GM21717 (cell line): ENCODE measurements around the gene FMNL2.

ENCODE experiments used
- ATAC-seq: cut with Tn5 transposase; IDR thresholded peaks from one replicate; pipeline ENCODE4 v1.9.1; 2021; ENCODE audit warnings: mild to moderate bottlenecking, moderate library complexity; ENCODE audit not compliant: unreplicated experiment

Gene FMNL2

DNA sequence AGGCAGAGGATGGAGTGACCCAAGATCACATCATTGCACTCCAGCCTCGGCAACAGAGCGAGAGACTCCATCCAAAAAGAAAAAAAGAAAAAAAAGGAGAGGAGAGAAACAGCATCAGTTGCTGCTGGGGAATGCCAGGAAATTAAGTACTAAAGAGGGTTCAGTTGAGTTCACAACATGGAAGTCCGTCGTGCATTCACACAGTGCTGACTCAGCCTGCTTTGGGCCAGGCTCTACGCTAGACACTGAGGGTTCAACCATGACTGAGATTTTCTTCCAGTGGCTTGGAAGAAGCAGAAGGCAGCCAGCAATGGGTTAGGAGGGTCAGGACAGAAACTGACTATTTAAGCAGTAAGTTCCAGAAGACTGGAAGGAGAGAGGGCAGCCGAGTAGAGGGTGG lies 108.8 kb downstream of the FMNL2 start:
- no peak for ATAC-seq

DNA sequence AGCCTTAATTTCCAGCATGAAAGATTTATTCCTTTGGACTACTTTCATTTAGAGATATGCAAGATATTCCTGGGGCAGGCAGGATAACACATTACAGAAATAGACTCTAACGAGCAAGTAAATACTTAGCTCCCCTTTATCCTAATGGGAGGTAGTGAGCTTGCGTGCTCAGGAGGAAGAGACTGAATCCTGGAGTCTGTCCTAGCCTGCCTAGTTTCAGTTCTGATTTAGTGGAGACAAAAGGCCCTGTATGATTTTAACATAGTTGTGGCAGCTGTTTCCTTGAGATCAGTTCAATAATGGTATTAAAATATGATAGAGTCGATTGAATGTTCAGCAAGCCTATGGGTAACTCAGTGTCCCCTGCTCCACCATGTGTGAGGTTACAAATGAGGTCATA lies 109.5 kb downstream of the FMNL2 start:
- no peak for ATAC-seq

DNA sequence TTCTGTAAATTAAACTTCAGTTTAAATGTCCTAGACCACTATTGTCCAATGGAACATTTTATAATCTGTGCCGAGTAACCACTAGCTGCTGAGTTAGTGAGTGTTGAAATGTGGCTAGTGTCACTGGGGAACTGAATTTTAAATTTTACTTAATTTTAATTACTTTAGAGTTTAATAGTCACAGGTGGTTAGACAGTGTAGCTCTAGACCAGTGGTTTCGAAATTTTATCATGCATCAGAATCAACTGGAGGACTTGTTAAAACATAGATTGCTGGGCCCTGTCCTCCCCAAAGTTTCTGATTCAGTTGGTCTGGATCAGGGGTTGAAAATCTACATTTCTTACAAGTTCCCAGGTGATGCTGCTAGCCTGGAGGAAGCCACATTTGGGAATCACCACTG lies 110.4 kb downstream of the FMNL2 start:
- peak; percentile 13 for ATAC-seq

DNA sequence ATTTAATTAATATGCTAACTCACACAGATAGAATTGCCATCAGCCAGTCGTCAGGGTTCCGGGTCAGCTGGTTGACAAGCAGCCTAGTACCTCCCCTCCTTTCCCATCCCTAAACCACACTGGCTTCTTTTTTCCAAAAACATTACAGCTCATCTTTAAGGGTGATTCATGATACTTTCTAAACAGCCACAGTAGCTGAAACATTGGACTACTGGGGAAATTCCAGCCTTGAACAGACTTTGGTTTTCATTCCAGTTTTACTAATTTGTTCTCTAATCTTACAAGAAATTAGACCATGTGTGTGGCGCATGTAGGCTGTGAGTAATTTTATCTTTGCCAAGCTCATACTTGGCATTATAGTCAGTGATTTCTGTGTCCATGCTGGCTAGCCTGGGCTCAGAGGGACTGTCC lies 110.8 kb downstream of the FMNL2 start:
- peak; percentile 48 for ATAC-seq

DNA sequence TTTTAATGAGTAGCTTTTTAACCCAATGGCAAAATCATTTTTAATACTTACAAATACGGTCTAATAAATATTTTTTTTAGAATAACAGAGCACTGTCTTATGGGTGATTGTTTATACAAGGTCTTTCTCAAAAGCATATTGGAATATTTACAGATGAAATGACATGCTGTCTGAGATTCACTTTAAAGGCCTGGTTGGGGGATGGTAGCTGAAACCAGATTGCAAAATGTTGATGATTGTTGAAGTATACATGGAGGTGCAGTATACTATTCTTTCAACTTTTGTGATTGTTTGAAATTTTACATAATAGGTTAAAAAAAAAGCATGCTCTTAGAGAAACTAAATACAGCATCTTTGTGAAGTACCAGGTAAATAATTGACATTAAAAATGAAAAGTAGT lies 111.2 kb downstream of the FMNL2 start:
- no peak for ATAC-seq

DNA sequence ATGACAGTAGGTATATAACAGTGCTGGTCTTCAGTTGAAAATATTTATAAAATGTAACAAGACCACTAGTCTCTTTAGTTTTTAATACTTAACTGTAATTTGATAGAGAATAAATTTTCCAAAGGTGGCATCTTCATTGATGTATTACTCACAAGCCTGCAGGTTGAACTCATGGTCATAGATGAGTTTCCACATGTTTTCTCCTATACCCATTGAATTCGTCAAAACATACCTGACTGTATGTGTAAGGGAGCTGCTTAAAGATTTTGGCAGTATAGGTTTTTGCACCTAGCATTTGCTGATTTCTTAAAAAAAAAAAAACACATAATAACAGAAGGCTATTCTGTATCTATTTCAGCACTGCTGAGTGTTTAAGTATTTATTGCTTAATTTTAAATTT lies 112.9 kb downstream of the FMNL2 start:
- no peak for ATAC-seq

DNA sequence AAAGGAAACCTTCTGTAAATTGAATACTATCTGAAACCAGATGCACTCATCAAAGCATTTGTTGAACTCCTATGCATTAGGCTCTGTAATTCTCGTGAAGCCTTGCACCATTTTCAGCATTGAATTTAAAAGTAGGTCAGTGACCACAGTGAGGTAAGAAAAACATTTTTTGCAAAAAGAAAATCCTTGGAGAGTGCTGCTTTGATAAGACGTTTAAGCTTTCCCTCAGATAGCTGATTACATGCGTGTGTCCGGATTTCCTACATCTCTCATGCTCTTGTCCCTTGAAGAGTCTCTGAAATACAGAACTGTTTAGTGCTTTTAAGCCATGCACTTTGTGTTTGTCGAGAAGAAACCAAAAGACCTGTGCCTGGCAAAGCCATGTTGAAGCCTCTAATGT lies 113.6 kb downstream of the FMNL2 start:
- ATAC-seq: no peak

DNA sequence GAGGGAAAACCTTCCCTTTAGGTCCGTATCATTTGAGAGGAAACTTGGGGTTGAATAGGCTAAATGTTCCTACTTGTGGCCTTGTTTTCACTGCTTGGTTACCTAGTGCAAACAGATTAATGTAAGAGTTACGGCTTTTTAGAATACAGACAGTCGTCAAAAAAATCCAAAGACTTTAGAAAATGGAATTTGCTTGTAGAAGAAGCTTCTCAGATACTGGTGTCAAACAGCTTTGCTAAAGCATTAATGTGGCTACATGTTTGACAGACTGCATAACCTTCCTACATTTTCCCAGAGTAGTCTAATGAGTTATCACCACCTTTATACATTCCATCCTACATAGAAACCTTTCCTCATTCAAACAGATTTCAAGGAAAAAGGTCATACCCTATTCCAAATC lies 114.6 kb downstream of the FMNL2 start:
- no peak for ATAC-seq

DNA sequence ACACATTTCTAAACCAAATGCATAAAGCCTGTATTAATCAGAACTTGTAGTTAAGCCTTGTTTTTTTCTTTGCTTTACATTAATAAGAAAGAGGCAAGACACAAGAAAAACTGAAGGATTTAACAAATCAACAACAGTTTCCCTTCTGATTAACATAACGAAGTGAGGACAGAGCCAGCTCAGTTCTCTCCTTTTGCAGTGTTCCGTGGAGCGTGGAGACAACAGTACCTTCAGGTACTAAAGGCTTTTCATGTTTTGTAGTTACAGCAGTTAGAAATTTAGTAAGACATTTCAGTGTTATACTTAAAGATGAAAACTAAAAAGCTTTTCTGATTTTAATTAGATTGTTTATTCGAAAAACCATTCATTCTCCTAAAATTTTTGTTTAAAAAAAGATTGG lies 115.2 kb downstream of the FMNL2 start:
- no peak for ATAC-seq

DNA sequence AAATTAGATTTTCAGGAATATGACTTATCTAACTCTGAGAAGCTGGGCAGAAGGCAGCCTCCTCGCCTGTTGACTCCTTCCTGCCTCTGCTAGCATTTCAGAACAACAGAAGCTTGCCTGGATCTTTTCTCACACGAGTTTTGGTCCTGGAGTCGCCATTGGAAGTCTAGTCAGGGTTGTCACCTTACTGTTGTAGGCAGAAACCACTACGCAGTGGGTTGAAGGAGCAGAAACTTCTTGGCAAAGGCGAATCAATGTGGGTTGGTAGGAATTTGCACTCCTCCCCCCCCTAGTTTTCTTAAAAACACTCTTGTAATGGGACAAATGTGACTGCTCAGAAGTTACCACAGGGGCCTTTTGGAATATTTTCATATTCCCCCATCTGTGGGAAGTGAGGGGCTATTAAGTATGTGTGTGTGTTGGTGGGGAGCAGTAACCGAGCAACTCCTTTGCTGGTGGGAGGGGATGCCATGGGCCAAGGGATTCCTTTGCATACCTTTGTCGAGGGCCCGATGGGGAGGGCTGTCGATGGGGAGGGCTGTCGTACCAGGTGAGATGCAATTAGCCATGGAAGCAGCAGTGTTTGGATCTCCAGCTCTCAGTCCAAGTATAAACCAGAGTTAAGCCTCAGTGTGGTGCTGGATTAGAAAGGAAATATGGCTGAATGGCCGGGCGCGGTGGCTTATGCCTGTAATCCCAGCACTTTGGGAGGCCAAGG lies 117.4 kb downstream of the FMNL2 start:
- no peak for ATAC-seq

DNA sequence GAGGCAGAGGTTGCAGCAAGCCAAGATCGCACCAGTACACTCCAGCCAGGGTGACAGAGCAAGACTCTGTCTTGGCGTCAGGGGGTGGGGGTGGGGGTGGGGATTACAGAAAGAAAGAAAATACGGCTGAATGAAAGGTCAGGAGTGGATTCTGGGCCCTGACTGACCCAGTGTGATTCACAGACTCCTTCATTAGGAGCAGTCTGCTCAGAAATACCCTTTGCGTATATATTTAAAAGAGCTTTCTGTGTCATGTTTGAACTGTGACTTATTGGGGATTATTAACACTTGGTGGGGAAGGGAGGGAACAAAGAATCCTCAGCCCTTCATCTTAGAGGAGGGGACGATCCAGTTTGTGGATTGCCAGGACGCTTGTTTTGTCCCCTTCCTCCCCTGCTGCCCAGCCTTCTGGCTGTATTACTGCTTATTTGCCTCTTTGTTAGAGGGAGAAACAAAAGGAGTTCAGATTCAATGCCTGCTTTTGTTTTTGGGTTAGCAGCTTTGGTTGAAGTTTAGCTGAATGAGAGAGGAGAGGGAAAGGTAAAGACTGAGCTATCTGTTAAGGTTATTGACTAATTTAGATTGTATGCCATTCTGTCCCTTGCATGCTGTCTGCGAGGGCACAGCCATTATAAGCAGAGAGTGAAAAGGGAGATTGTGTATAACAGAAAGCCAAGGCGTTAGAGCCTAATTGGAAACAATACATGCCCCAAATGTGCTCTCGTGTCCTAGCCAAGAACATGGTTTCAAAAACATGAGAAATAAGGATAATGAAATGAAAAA lies 118.3 kb downstream of the FMNL2 start:
- no peak for ATAC-seq

DNA sequence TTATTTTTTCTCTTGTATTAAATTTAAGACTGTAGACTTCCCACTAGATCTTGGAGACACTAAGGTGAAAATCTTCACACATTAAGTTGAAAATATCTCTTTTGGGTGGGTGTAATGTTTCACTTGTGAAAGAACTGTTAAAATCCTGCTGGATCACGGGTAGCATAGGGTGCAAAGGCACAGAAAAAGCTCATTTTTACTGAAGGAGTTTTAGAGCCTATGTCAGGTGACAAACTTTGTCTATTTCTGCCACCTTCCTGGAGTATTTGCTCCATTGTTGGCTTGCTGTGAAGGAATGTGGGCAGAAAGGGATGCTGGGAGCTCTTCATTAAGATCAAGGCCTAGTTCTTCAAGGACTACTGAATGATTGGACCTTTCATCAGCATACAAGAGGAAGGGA lies 119.4 kb downstream of the FMNL2 start:
- ATAC-seq: no peak

DNA sequence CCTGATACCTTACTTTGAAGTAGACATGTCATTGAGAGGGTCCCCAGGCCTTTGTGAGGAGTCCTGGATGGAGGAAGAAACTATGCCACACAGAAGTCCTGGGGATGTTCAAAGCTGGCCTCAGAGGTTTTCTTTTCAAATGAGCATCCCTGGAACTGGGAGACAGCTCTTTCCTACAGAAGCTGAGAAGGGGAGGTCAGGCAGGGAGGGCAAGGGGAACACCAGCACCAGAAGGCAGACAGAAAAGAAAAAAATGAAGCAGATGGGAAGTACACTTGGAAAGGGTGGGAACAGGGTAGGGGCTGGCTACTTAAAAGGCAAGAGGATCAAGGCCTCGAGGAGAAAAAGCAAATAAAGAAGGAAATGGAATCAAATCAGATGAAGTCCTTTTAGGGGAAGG lies 120.0 kb downstream of the FMNL2 start:
- no peak for ATAC-seq

DNA sequence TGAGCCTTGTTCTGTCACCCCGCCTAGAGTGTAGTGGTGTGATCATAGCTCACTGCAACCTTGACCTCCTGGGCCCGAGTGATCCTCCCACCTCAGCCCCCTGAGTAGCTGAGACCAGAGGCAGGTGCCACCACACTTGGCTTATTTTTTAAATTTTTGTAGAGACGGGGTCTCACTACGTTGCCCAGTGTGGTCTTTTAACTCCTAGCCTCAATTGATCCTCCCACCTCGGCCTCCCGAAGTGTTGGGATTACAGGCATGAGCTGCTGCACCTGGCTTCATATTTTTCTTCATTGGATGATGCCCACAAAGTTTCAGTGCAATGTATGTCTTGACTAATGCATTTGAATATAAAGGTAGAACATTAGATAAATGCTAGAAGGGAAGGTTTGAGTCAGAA lies 120.8 kb downstream of the FMNL2 start:
- ATAC-seq: no peak

DNA sequence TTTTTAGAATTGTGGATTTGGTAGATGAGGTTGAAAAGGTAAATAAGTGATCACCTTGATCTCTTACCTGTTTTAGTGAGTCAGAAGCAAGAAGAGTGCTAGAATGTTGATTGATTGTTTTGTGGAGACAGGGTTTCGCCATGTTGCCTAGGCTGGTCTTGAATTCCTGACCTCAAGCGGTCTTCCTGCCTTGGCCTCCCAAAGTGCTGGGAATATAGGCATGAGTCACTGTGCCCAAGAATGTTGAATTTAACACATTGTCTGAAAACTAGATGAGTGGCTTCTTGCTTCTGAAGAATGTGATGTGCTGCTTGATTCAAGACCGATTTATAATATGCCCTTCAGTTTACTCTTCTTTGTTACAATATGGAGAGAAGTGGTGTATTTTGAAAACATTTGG lies 121.3 kb downstream of the FMNL2 start:
- ATAC-seq: no peak

DNA sequence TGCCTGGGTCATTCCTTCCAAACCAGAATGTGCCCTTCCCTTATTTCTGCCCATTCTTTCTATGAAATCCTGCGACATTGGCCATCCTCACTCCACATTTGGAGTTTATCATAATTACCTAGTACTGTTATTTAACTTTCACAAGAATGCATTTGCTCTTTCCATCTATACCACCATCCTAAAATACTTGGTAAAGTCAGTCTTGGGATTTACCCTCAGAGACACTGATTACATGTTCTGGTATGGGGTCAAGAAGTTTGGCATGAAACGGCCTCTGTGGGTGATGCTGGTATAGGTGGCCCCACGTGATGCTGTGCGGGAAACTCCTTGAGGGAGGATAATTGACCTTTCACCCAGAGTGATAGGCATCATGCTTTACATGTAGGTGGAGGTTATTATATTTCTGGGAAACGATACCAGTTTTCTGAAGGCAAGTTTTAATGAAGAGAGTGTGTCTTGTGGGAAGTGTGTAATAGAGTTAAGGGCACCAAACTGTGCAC lies 123.5 kb downstream of the FMNL2 start:
- no peak for ATAC-seq

DNA sequence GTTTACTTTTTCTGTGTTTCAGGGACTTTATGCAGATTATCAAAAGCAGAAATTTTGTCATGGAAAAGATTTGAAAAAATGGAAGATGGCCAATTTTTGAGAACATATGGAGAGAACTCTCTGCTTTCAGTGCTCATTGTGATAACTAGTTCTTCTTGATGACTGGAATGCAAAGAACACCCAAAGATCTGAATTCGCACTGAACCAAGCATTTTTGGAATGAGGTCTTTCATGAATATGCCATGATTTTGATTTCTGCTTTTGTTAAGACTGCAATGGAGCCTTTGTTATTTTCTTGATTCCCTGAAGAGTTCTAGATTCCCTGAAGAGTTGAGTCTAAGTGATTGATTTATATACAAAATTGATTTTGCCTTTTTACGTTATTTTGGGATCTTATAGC lies 124.1 kb downstream of the FMNL2 start:
- no peak for ATAC-seq

DNA sequence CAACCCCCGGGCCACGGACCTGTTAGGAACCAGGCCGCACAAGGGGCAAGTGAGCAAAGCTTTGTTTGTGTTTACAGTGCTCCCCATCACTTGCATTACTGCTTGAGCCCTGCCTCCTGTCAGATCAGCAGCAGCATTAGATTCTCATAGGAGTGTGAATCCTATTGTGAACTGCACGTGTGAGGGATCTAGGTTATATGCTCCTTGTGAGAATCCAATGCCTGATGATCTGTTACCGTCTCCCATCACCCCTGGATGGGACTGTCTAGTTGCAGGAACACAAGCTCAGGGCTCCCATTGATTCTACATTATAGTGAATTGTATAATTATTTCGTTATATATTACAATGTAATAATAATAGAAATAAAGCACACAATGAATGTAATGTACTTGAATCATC lies 125.6 kb downstream of the FMNL2 start:
- no peak for ATAC-seq

DNA sequence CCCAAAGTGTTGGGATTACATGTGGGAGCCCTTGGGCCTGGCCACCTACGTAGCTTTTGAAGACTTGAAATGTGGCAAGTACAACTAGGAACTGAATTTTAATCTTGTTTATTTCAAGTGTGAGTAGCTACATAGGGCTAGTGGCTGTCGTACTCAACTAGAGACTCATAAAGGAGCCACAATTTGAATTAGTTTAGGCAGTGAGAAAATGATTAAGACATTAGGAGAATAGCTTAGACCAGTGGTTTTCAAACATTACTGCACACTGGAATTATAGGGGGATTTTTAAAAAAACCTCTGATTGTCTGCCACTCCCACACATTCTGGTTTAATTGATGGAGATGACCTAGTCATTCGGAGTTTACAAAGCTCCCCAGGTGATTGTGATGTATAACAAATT lies 127.1 kb downstream of the FMNL2 start:
- no peak for ATAC-seq

DNA sequence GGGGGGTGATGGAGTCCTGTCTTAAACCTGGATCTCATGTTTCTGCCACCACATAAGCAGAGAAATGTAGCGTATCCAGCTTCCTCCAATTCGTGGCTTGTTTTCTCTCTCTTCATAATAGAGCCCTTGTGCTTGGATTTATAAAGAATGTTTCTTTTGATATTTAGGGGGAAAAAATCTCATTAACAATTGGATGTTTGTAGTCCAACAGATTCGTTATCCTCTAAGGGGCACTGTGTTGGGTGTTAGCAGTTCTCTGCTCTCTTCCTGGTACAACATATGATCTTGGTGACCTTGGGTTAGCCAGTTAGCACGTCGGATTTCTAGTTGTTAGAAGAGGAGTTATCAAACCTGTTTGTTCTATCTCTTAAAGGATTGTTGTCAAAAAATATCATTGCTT lies 127.8 kb downstream of the FMNL2 start:
- ATAC-seq: no peak

DNA sequence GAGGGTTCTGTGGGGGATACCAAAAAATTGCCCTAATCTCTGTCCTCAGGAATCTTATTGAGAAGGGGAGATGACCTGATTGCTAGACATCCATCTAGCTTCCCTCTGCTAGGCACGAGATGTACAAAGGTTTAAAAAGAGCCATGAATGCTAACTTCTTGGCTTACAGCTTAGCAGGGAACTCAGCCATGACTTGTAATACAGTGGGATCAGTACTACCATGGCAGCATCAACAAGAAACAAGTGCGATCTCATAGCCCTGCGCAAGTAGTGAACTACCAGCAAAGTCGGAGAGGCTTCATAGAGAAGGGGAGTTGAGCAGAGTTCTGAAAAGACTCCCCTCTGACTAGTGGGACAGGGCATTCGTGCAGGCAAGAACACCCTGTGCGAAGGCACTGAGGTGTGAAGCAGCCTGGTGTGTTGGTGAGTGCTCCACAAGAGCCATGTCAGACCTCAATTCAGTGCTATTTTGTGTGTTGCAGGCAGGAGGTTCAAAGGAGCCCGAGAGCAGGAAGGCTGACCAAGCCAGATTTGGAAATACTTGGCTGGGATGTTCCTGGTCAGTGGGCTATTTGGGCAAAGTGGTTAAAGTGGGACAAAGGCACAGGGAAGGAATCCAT lies 130.0 kb downstream of the FMNL2 start:
- ATAC-seq: no peak

DNA sequence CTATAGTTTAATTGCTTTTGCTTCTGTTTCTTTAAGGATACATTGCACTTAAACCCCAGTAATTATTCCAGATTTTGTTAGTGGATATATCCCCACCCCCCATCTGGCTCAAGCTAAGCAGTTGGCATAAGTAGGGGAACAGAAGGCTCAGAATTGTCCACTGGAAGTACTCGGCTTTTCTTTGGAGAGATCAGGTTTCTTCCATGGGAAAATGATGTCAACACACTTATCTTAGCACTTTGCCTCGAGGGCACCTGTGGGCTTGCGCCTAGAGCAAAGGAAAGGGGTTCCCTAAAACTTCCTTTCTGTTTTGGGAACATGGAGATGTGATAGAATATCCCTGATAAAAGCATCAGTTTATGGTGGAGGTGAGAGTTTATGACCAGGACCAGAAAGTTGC lies 130.6 kb downstream of the FMNL2 start:
- ATAC-seq: no peak
